CD4-positive, alpha-beta memory T cell (primary cell): ENCODE measurements around the gene SVOPL. TPM values are rescaled to one million over a fixed set of nuclear protein-coding genes. Genes with fewer than 3 reads are reported as not detected.
"Not testable (repeated sequence)": the region's sequence is repeated elsewhere in the genome, so short reads cannot be mapped to it uniquely, and the experiment has no call there.

Experiments used
- CTCF ChIA-PET: fragments of 350-600 bp; sonication (Branson Sonifier 250); formaldehyde crosslinking; loops from one replicate; lab custom pipeline; 2021; ENCODE audit warnings: inconsistent platforms; ENCODE audit not compliant: partially characterized antibody; lab: Charles Lee
- POLR2A ChIA-PET: fragments of 350-600 bp; sonication (Branson Sonifier 250); formaldehyde crosslinking; loops from one replicate; lab custom pipeline; 2021; ENCODE audit not compliant: partially characterized antibody; lab: Charles Lee
- DNase-seq, 5 donors: peaks; one replicate each; pipeline versions ENCODE4 v3.0.0 to v3.0.0-alpha.2; 2020 to 2022; ENCODE audit warnings: mixed read lengths in 1 of 5
- H3K27ac ChIP-seq: one replicate; pipeline ENCODE4 v1.7.0; 2013; ENCODE audit warnings: low read depth, low read length
- H3K27me3 ChIP-seq: 2 replicates; pipeline ENCODE4 v1.7.0; 2013; ENCODE audit warnings: mild to moderate bottlenecking, low read length, moderate library complexity; ENCODE audit not compliant: insufficient read depth
- H3K36me3 ChIP-seq: 2 replicates; pipeline ENCODE4 v1.7.0; 2013; ENCODE audit warnings: mild to moderate bottlenecking, low read length, moderate library complexity; ENCODE audit not compliant: insufficient read depth
- H3K4me1 ChIP-seq: 2 replicates; pipeline ENCODE4 v1.7.0; 2013; ENCODE audit warnings: mild to moderate bottlenecking, low read length, moderate library complexity; ENCODE audit not compliant: insufficient read depth
- H3K4me3 ChIP-seq, 2 donors: one replicate each; pipeline ENCODE4 v1.7.0; 2013; ENCODE audit warnings: low read length in 2 of 2, mild to moderate bottlenecking in 1 of 2
- H3K9me3 ChIP-seq, 2 donors: one replicate each; pipeline ENCODE4 v1.7.0; 2013; ENCODE audit warnings: low read length in 2 of 2, control low read depth in 1 of 2; ENCODE audit not compliant: control insufficient read depth in 1 of 2
- H3K27ac Mint-ChIP-seq, 7 donors: one replicate each; pipeline ENCODE4 v1.8.0; 2020 to 2021; ENCODE audit warnings: mixed read lengths in 7 of 7, mild to moderate bottlenecking in 6 of 7, inconsistent platforms in 3 of 7, moderate library complexity in 3 of 7
- H3K27me3 Mint-ChIP-seq, 2 donors: one replicate each; pipeline ENCODE4 v1.8.0; 2020 to 2021; ENCODE audit warnings: mixed read lengths in 2 of 2
- H3K36me3 Mint-ChIP-seq, 2 donors: one replicate each; pipeline ENCODE4 v1.8.0; 2020 to 2021; ENCODE audit warnings: mixed read lengths in 2 of 2, inconsistent platforms in 1 of 2, mild to moderate bottlenecking in 1 of 2
- H3K4me1 Mint-ChIP-seq, 4 donors: one replicate each; pipeline ENCODE4 v1.8.0; 2020 to 2021; ENCODE audit warnings: mixed read lengths in 4 of 4, mild to moderate bottlenecking in 1 of 4
- H3K4me3 Mint-ChIP-seq, 8 donors: one replicate each; pipeline ENCODE4 v1.8.0; 2020 to 2021; ENCODE audit warnings: mixed read lengths in 8 of 8, mild to moderate bottlenecking in 7 of 8, moderate library complexity in 6 of 8, inconsistent platforms in 3 of 8
- H3K9me3 Mint-ChIP-seq, 8 donors: one replicate each; pipeline ENCODE4 v1.8.0; 2020 to 2021; ENCODE audit warnings: mixed read lengths in 8 of 8, mild to moderate bottlenecking in 5 of 8, inconsistent platforms in 3 of 8, moderate library complexity in 1 of 8
- intact Hi-C: fragments of 100-400 bp; cut with micrococcal nuclease; formaldehyde crosslinking; loops from one replicate; pipeline ENCODE4 v1.15.1; 2023
- polyA plus RNA-seq, 2 donors: library from polyadenylated mRNA; unstranded; fragments of 300-500 nt; fragmentation: Illumina TruSeq; gene quantifications; one replicate each; pipeline ENCODE4 v1.2.3, GENCODE V29; 2021
- total RNA-seq, 2 experiments: library from RNA; stranded (reverse); gene quantifications; one replicate each; pipeline ENCODE4 v1.2.3, GENCODE V29; 2021

The SVOPL gene
- total and polyA plus RNA-seq, 4 experiments from 2014 or later, result not detected

DNA sequence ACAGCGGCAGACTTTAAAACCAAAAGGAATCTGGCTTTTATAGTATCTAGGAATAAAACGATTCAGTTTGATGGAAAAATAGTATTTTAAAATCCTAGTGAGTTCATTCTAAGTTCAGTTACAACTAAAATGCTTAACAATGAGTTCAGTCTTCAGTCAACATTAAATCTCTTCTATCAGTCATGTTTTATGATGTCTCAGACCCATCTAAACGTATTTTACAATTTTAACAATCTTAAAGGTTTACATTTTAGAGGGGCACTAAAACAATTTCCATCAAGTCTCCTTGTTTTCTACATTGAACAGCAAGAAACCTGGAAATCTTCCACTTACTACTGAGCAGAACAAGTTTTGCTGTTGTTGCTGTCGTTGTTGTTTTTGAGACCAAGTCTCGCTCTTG, 10.0 kb downstream of the SVOPL start:
- intact Hi-C loops, result no loop called here
- no peaks in the 10 kb centered on the region for H3K36me3 Mint-ChIP-seq
- peaks cover 4 to 10% of the 10 kb centered on the region in 2 donors for H3K27me3 Mint-ChIP-seq
- H3K4me3 ChIP-seq, result no peak overlapping the region
- no peaks in the 10 kb centered on the region for H3K4me1 Mint-ChIP-seq
- no peak overlapping the region for H3K4me3 Mint-ChIP-seq
- H3K27me3 ChIP-seq, result no peaks in the 10 kb centered on the region
- H3K4me1 ChIP-seq, result no peaks in the 10 kb centered on the region
- DNase-seq, result no peak
- no peaks in the 10 kb centered on the region for H3K36me3 ChIP-seq
- H3K27ac Mint-ChIP-seq, result no peak overlapping the region
- CTCF ChIA-PET, result no interaction called here
- no peak overlapping the region for H3K27ac ChIP-seq
- H3K9me3 ChIP-seq, result no peaks in the 10 kb centered on the region
- POLR2A ChIA-PET, result no interaction called here
- peaks cover 0 to 2% (median 0%) of the 10 kb centered on the region in 8 donors for H3K9me3 Mint-ChIP-seq

GRCh38 chr7:138690495-138690894, 10.7 kb downstream of the SVOPL start:
- intact Hi-C loops, result no loop called here
- POLR2A ChIA-PET, result no interaction called here
- Histone ChIP-seq H3K36me3 (no peaks in the 10 kb centered on the region), H3K9me3 (no peaks in the 10 kb centered on the region), H3K4me1 (no peaks in the 10 kb centered on the region), H3K27ac (no peak overlapping the region), H3K4me3 (no peak overlapping the region), H3K27me3 (no peaks in the 10 kb centered on the region)
- no peak overlapping the region for H3K4me3 Mint-ChIP-seq
- CTCF ChIA-PET, result no interaction called here
- H3K9me3 Mint-ChIP-seq, result peaks cover 0 to 2% (median 0%) of the 10 kb centered on the region in 8 donors
- no peak for DNase-seq
- H3K4me1 Mint-ChIP-seq, result no peaks in the 10 kb centered on the region
- peaks cover 3 to 10% of the 10 kb centered on the region in 2 donors for H3K27me3 Mint-ChIP-seq
- no peak overlapping the region for H3K27ac Mint-ChIP-seq
- H3K36me3 Mint-ChIP-seq, result no peaks in the 10 kb centered on the region

DNA sequence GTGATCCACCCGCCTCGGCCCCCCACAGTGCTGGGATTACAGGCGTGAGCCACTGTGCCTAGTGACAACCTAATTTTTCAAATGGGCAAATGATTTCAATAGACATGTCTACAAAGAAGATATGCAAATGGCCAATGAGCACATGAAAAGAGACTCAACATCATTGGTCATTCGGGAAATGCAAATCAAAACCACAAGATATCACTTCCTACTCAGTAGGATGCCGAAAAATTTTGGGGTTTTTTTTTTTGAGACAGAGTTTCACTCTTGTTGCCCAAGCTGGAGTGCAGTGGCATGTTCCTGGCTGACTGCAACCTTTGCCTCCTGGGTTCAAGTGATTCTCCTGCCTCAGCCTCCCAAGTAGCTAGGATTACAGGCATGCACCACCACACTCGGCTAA, 13.1 kb downstream of the SVOPL start:
- H3K4me1 Mint-ChIP-seq, DNase-seq, CTCF ChIA-PET, H3K9me3 Mint-ChIP-seq, H3K27me3 ChIP-seq, H3K27ac Mint-ChIP-seq, intact Hi-C loops, H3K9me3 ChIP-seq, H3K4me1 ChIP-seq, POLR2A ChIA-PET, H3K36me3 ChIP-seq, H3K4me3 ChIP-seq, H3K4me3 Mint-ChIP-seq, H3K27me3 Mint-ChIP-seq, H3K27ac ChIP-seq, H3K36me3 Mint-ChIP-seq: not testable (repeated sequence)

GRCh38 chr7:138684340-138684739, 16.8 kb downstream of the SVOPL start:
- H3K9me3 Mint-ChIP-seq, result no peaks in the 10 kb centered on the region
- H3K36me3 Mint-ChIP-seq, result no peaks in the 10 kb centered on the region
- H3K27me3 Mint-ChIP-seq, result peaks cover 7 to 12% of the 10 kb centered on the region in 2 donors
- Histone ChIP-seq H3K4me1 (no peaks in the 10 kb centered on the region), H3K9me3 (no peaks in the 10 kb centered on the region), H3K27ac (no peak overlapping the region), H3K4me3 (no peak overlapping the region), H3K36me3 (no peaks in the 10 kb centered on the region), H3K27me3 (no peaks in the 10 kb centered on the region)
- ChIA-PET CTCF (no interaction called here), POLR2A (no interaction called here)
- DNase-seq, result no peak
- no peak overlapping the region for H3K27ac Mint-ChIP-seq
- no peak overlapping the region for H3K4me3 Mint-ChIP-seq
- intact Hi-C loops, result no loop called here
- peaks cover 0 to 3% (median 0%) of the 10 kb centered on the region in 4 donors for H3K4me1 Mint-ChIP-seq

- DNase-seq, result no peak
- Mint-ChIP-seq H3K9me3 (no peaks in the 10 kb centered on the region), H3K4me3 (no peak overlapping the region), H3K4me1 (peaks cover 0 to 3% (median 0%) of the 10 kb centered on the region in 4 donors), H3K27me3 (peaks cover 2 to 4% of the 10 kb centered on the region in 2 donors), H3K27ac (no peak overlapping the region), H3K36me3 (no peaks in the 10 kb centered on the region)
- Histone ChIP-seq H3K4me3 (no peak overlapping the region), H3K4me1 (no peaks in the 10 kb centered on the region), H3K36me3 (no peaks in the 10 kb centered on the region), H3K27me3 (no peaks in the 10 kb centered on the region), H3K27ac (no peak overlapping the region), H3K9me3 (no peaks in the 10 kb centered on the region)
- intact Hi-C loops, result no loop called here
- CTCF ChIA-PET, result no interaction called here
- POLR2A ChIA-PET, result no interaction called here
Observed at GRCh38 chr7:138679793-138680192, 21.4 kb downstream of the SVOPL start.

- no peaks in the 10 kb centered on the region for H3K4me1 ChIP-seq
- peaks cover 6 to 18% of the 10 kb centered on the region in 2 donors for H3K27me3 Mint-ChIP-seq
- ChIA-PET POLR2A (no interaction called here), CTCF (no interaction called here)
- no peak overlapping the region for H3K27ac ChIP-seq
- no peaks in the 10 kb centered on the region for H3K9me3 ChIP-seq
- H3K4me3 ChIP-seq, result no peak overlapping the region
- no peak for DNase-seq
- no peaks in the 10 kb centered on the region for H3K9me3 Mint-ChIP-seq
- no peaks in the 10 kb centered on the region for H3K27me3 ChIP-seq
- no peak overlapping the region for H3K27ac Mint-ChIP-seq
- no peaks in the 10 kb centered on the region for H3K36me3 Mint-ChIP-seq
- H3K4me1 Mint-ChIP-seq, result no peaks in the 10 kb centered on the region
- intact Hi-C loops, result no loop called here
- H3K36me3 ChIP-seq, result no peaks in the 10 kb centered on the region
- H3K4me3 Mint-ChIP-seq, result no peak overlapping the region
Observed at GRCh38 chr7:138670594-138670993, 30.6 kb downstream of the SVOPL start.

GRCh38 chr7:138669364-138669763, 31.8 kb downstream of the SVOPL start:
- intact Hi-C loops, result no loop called here
- no peak overlapping the region for H3K27ac ChIP-seq
- H3K27ac Mint-ChIP-seq, result no peak overlapping the region
- POLR2A ChIA-PET, result no interaction called here
- peaks cover 12 to 23% of the 10 kb centered on the region in 2 donors for H3K27me3 Mint-ChIP-seq
- H3K4me3 ChIP-seq, result no peak overlapping the region
- H3K4me3 Mint-ChIP-seq, result no peak overlapping the region
- DNase-seq, result no peak
- CTCF ChIA-PET, result no interaction called here
- no peaks in the 10 kb centered on the region for H3K36me3 Mint-ChIP-seq
- H3K27me3 ChIP-seq, result no peaks in the 10 kb centered on the region
- no peaks in the 10 kb centered on the region for H3K4me1 ChIP-seq
- no peaks in the 10 kb centered on the region for H3K9me3 ChIP-seq
- H3K4me1 Mint-ChIP-seq, result peaks cover 0 to 4% (median under 1%) of the 10 kb centered on the region in 4 donors
- H3K36me3 ChIP-seq, result no peaks in the 10 kb centered on the region
- no peaks in the 10 kb centered on the region for H3K9me3 Mint-ChIP-seq

DNA sequence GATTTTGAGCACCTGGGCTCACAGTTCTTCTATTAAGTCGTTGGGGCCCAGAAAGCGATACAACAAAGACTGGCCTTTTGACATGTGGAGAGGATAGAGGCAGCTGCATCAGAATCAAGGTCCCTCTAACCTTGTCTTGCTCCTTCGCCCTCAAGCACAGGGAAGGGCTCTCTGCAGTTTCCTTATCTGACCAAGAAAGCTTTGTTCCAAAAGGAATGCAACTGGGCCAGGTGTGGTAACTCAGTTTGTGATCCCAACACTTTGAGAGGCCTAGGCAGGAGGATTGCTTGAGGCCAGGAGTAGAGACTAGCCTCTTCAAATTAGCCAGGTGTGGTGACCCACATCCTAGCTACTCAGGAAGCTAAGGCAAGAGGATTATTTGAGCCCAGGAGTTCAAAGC, 32.2 kb downstream of the SVOPL start:
- H3K27me3 ChIP-seq, result no peaks in the 10 kb centered on the region
- no peak overlapping the region for H3K4me3 ChIP-seq
- Mint-ChIP-seq H3K27me3 (peaks cover 12 to 24% of the 10 kb centered on the region in 2 donors), H3K4me3 (no peak overlapping the region), H3K27ac (no peak overlapping the region), H3K4me1 (peaks cover 0 to 6% (median 3%) of the 10 kb centered on the region in 4 donors), H3K36me3 (no peaks in the 10 kb centered on the region), H3K9me3 (peaks cover 0 to under 1% (median 0%) of the 10 kb centered on the region in 8 donors)
- intact Hi-C loops, result no loop called here
- H3K36me3 ChIP-seq, result no peaks in the 10 kb centered on the region
- H3K27ac ChIP-seq, result no peak overlapping the region
- ChIA-PET CTCF (no interaction called here), POLR2A (no interaction called here)
- DNase-seq, result no peak
- H3K9me3 ChIP-seq, result no peaks in the 10 kb centered on the region
- no peaks in the 10 kb centered on the region for H3K4me1 ChIP-seq
